IMR-90 (cell line): ENCODE measurements around the gene MCL1. TPM values are rescaled to one million over a fixed set of nuclear protein-coding genes. Genes with fewer than 3 reads are reported as not detected.
A peak's percentile ranks its signal among the peaks of the same experiment; 100 is the strongest.

Experiments used
- RAD21 ChIP-seq: IDR thresholded peaks from 2 replicates; pipeline ENCODE4 v1.6.1; 2012; ENCODE audit warnings: low read length, improper control_type of control experiment
- polyA plus RNA-seq, 3 experiments: library from polyadenylated mRNA; depleted of rRNA; stranded (reverse); fragments of >200 nt; gene quantifications; 2 replicates each; pipeline ENCODE4 v1.2.3, GENCODE V29; 2012; ENCODE audit warnings: low replicate concordance in 1 of 3
- total RNA-seq: library from RNA; depleted of rRNA; stranded (reverse); fragments of >200 nt; gene quantifications from 2 replicates; pipeline ENCODE4 v1.2.3, GENCODE V29; 2012
- TF ChIP-seq, protein P1 (sequence below): conservative IDR thresholded peaks from 2 replicates; pipeline ENCODE4 v1.5.1; 2012; ENCODE audit warnings: mild to moderate bottlenecking, low read depth, low read length, improper control_type of control experiment

MCL1 gene
- total and polyA plus RNA-seq, 2 of the 4 experiments (the other 2 are of a cell fraction) = 79.5 to 142 TPM

DNA sequence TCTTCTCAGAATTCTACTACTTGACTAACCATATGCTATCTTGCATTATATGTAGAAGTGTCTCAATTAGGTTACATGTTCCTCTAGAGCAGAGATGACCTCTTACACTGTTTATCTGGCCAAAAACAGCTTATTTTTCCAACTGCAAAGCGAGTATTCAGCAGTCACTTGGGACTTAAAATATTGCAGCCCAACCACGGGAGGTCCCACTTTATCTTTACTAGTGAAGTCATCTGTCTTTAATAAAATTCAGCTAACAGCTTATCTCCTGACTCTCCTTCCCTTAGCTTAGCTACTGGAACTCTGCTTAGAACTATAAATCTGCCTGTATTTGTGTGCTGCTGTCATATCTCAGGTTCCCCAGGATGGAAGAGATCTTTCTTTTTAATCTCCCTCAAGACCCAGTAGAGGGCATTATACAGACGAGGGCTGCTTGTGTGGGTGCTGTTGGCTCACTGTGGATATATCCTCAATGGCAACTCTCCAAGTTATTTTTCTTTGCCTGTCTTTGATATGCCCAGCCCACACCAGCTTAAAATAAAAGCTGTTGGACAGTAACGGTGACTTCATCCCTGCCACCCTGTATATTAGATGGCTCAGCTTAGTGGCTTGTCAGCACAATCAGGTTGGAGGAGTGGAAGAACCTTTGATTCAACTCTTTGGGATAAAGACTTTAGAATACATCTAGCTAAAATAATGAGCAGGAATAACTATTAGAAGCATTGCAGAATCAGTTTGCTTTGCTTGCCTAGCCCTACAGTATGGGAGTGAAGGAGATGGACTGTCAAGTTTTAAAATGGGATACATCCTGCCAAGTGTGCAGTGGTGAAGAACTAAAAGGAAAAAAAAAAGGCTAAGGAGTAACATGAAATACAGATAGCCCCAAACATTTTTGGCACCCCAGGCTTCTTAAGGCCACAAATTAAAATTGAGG, 40.4 kb upstream of the MCL1 start (continued):
- TF ChIP-seq, protein P1, sequence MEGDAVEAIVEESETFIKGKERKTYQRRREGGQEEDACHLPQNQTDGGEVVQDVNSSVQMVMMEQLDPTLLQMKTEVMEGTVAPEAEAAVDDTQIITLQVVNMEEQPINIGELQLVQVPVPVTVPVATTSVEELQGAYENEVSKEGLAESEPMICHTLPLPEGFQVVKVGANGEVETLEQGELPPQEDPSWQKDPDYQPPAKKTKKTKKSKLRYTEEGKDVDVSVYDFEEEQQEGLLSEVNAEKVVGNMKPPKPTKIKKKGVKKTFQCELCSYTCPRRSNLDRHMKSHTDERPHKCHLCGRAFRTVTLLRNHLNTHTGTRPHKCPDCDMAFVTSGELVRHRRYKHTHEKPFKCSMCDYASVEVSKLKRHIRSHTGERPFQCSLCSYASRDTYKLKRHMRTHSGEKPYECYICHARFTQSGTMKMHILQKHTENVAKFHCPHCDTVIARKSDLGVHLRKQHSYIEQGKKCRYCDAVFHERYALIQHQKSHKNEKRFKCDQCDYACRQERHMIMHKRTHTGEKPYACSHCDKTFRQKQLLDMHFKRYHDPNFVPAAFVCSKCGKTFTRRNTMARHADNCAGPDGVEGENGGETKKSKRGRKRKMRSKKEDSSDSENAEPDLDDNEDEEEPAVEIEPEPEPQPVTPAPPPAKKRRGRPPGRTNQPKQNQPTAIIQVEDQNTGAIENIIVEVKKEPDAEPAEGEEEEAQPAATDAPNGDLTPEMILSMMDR = peak; percentile 46
- TF ChIP-seq RAD21 = peak; percentile 53
